Inflammatory macrophage treated with lipopolysaccharide for 1 hour (primary cell): Measurements from ENCODE around the gene LONRF2.

Experiments used
- DNase-seq, 2 donors: peaks; one replicate each; pipeline ENCODE4 v3.0.0-alpha.2; 2020 to 2022

Gene LONRF2

DNA sequence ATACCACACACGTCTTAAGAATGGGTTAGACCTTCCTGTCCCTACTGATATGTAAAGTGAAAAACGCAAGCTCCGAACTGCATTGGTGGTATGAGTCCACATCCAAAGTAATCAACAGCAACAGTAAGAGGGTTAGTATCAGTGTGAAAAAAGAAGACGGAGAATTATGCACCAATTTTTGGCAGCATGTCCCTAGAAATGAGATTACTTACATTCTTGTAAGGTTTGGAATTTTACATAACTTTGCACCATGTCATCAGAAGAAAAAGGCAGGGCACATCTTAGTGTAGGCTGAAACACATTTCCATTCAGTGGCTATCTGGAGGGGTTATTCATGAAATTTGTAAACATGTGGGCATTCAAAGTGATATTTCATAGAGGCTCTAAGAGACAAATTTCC is 88.2 kb downstream of the LONRF2 start:
- no peak for DNase-seq

DNA sequence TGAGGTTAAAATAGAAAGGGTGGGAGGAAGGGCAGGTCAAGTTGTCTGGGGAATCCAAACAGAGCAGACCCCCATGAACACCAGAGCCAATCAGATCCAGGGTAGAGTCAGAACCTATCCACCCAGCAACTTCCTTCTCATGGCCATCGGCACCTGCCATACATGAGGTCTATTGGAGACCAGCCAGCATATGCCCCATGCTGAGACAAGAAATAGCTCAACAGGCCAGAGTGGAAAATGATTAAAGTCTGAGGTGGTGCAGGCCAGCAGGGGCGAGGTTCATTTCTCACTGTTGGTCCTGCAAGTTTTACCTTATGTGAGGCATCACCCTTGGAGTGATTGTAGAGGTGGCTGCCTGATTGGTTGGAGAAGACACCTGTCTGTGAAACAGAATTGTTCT is 89.2 kb downstream of the LONRF2 start:
- no peak for DNase-seq

DNA sequence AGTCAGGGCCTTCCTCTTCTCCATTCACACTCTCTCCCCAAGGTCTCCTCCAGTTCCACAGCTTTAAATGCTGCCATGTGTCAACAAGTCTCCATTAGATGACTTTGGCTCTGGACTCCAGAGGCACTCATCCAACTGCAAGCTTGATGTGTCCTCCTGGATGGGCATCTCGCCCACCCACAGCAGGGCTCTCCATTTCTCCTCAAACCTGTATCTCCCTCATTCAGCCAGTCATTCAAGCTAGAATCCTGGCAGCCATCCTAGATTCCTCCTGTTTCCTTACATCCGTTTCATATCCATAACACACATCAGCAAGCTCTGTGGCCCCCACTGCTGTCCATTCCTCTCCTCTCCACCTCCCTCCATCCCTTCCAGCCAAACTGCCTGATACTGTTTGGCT is 91.5 kb downstream of the LONRF2 start:
- DNase-seq: no peak

DNA sequence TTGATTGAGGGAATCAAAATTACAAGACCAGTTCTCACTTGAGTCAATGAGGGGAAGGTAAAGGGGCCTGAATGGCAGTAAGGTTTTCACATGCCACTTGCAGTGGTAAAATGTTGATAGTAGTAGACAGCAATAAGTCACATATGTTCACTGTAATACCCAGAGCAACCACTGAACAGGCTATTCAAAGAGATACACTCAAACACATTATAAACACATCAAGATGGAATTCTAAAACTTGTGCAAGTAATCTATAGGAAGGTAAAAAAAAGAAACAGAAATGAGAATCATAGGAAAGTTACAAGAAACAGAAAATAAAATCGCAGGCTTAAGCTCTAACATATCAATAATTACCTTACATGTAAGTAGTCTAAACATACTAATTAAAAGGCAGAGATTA is 93.3 kb downstream of the LONRF2 start:
- no peak for DNase-seq

- no peak for DNase-seq
Measured at GRCh38 chr2:100228415-100228814, 93.9 kb downstream of the LONRF2 start.

DNA sequence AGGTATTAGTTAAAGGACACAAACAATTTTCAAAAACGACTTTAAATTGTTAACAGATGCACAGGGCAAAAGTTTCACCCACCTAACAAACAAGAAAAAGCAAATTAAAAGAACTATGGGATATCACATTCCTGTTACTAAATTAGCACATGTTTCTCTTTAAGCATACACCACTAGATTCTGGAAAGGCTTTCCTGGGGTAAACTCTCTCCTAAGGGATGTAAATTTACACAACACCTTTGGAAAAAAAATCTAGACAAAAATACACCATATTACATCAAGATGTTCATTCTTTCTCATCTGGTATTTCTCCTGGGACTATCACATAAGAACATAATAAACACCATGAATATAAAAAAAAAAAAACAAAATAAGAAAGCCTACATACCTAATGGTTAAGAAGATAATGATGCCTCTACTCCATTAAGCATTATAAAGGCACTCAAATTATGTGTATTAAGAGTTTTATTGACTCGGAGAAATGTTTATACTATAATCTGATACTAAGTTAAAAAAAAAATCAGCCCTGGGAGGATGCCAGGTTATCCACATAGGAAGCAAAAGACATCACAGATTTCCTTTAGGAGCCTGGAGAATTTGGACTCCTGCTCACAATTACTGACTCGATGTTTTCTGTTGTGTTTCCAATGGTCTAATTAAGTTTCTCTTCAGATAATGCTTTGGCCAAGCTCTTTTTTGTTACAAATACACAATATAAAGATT is 97.2 kb downstream of the LONRF2 start:
- no peak for DNase-seq

DNA sequence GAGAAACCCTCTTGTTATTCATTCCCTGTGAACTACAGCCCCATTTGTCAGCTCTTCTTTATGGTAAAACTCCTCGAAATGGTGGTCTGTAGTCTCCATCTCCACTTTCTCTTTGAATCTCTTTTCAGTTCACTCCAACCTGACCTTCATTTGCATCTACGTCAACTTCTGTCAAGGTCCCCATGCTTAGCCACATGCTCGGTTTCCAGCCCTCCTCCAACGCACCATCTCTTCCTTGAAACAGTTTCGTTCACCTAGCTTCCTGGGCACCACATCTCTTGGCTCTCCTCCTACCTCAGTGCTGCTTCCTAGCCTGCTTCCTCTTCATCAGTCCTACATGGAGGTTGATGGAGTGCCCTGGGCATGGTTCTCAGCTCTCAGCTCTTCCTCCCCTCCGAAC is 98.8 kb downstream of the LONRF2 start:
- DNase-seq: no peak
